SH-SY5Y (cell line): ENCODE results near the gene PRSS23.

ENCODE experiments used
- GATA2 ChIP-seq: IDR thresholded peaks from 2 replicates; pipeline ENCODE4 v1.6.1; 2011; ENCODE audit warnings: mild to moderate bottlenecking, low read depth, low read length
- GATA3 ChIP-seq: IDR thresholded peaks from 2 replicates; pipeline ENCODE4 v1.6.1; 2011; ENCODE audit warnings: low read depth, mild to moderate bottlenecking, low read length, moderate library complexity

GRCh38 chr11:86795949-86796348 is 4.4 kb upstream of the PRSS23 start:
- TF ChIP-seq GATA3 (no peak), GATA2 (no peak)
